ENCODE measurements around the gene VWA3B.

- TF ChIP-seq CTCF (optimal IDR thresholded peaks at IDR 0.05 in 1 of 3, IDR thresholded peaks at IDR 0.05 in 1 of 3, conservative IDR thresholded peaks at IDR 0.05 in 1 of 3; ENCODE audit: extremely low read depth in 1 of 3, insufficient read depth in 2 of 3, low read length in 3 of 3): no peak
- TF ChIP-seq EZH2 (IDR thresholded peaks at IDR 0.05; ENCODE audit: low read length): no peak
Measured at GRCh38 chr2:98299211-98299905, 212.4 kb downstream of the VWA3B start.

All from keratinocyte (primary cell).